ENCODE measurements around the gene TMEM89.

Gene TMEM89

DNA sequence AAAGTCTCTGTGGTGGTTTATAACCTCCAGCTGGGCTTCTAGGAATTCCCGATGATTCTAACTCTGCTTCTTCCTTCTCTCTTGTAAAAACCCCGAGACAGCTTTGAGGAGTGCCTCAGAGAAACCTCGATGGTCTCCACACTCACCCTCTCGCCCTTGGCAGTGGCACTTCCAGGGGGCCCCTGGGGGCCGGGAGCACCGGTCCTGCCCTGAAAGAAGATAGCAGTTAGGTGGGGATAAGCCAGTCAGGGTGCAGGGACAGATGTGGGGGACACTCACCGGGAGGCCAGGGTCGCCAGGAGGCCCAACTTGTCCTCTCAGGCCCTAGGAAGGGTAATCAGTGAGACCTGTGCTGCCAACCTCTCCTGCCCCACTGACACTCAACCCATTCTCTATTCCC is 36.2 kb downstream of the TMEM89 start:
- DNase-seq, result no peak

GRCh38 chr3:48584836-48585235 is 36.7 kb downstream of the TMEM89 start:
- no peak for DNase-seq

DNA sequence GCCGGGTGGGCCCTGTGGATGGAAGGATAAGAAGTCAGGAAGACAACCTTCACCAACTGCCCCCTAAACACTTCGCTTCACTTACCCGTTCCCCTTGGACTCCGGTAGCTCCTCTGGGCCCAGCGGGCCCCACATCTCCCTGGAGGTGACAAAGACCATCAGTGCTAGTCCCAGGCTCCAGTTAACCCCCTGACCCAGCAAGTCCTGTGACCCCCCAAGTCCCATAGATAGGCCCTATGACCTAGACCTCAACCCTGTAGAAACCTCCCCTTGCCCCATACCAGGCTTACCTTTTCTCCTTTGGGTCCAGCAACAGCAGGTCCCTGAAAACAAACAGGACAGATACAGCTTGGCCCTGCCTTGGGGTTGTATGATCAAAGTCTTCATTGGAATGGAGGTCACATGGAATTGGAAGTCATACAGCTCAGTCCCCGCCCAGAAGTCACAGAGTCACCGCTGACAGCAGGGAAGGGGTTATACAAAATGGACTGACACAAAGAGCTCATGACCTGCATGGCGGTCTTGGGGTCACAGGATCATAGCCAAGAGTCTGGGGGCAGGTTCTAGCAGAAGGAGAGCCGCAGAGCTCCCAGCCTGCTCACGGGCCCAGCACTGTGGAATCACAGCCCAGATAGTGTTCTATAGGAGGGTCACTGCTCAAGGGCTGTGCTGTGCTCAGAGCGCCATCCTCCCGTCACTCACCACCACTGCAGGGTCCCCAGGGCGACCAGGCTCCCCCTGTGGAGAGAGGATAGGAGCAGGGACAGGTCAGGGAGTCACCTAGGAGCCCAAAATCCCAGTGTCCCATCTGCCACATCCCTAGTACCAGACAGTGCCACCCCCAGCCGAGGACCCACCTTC is 39.7 kb downstream of the TMEM89 start:
- DNase-seq, result no peak

DNA sequence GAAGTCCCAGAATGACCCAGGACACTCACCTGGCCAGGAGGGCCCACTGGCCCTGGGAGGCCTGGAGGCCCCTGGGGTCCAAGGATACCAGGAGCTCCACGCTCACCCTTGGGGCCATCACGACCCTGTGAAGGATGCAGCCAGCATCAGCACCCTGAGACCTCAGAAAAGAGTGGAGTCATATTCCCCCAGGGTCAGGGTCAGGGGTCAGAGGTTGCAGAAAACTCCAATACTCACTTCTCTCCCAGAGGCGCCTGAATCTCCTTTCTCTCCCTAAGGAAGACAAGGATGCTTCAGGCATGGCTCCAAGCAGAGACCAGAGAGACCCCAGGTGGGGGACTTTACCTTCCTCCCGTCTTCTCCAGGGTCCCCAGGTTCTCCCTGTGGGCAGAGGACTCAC is 44.9 kb downstream of the TMEM89 start:
- no peak for DNase-seq

DNA sequence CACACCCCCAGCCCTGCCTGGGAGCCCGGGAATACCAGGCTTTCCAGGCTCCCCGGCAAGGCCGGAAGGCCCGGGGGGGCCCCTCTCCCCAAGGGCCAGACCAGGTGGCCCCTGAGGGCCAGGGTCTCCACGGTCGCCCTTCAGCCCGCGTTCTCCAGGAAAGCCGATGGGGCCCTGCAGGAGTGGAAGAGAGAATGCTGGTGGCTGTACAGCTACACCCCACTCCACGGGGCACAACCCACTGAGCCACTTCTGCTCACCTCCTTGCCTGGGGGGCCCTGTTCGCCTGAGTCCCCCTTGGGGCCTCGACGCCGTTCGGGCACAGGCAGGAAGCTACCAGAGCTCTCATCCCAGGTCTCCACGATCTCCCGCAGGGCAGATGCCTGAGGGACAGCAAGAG is 46.2 kb downstream of the TMEM89 start:
- no peak for DNase-seq

DNA sequence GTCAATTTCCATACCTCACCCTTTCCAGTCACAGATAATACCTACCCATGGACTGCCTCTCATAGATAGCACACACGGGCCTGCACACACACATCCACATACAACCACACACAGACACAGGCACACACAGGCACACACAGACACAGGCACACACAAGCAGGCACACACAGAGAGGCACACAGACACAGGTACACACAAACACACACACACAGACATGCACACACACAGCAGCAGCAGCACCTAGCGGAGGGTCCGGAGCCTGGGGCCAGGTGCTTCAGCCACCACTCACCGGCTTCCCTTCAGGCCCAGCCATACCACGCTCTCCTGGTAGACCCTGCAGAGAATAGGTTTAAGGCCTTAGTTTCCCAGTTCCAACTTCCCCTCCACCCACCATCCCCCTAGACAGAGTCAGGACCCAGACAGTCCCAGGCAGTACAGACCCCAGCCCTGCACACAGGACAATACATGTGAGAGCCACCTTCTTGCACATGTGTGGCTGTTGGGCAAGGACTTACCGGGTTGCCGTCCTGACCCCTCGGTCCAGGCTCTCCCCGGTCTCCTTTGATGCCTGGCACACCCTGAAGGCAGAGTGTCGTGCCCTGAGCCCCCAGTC is 47.5 kb downstream of the TMEM89 start:
- no peak for DNase-seq

DNA sequence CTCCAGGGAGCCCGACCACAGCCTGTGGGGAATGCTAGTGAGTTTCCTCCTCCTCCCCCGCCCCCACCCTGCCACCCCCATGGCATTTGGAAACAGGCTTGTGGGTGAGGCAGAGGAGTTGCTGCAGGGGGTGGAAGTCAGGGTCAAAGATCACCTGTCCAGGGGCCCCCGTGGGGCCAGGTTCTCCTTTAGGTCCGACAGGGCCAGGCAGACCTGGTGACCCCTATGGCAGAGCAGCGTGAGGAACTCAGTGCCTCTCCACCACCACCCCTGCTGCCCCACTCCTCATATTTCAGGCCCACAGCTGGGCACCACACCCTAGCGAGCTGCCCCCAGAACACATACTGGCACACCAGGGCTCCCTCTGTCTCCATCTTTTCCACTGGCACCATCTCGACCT is 49.1 kb downstream of the TMEM89 start:
- DNase-seq, result no peak

DNA sequence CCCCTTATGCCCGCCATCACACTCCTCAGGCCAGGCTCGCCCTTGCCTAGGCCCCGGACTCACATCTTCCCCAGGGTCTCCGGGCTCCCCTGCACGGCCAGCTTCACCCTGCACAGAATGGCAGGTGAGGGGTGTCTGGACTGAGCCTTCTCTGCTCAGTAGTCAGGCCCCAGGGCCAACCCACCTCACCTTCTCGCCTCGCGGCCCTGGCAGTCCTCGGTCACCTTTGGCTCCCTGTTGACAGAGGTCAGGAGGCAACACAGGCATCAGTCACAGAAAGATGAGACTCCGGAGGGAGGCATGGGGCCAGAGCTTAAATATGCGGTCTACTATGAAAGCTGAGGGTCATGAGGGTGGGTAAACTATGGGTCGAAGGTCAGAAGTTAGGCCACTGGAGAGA is 49.6 kb downstream of the TMEM89 start:
- no peak for DNase-seq

Data from NCI-H2171 (cell line).